Right atrium auricular region (tissue), 2 donors: Measurements from ENCODE around the gene TBC1D2. TPM values are rescaled to one million over a fixed set of nuclear protein-coding genes. Genes with fewer than 3 reads are reported as not detected.

Experiments
- DNase-seq: peaks from one replicate; pipeline ENCODE4 v3.0.0-alpha.2; 2019; ENCODE audit warnings: low spot score
- H3K27ac ChIP-seq, 2 donors: fragments of 200-600 bp; sonication (generic); 1 replicate in 1 of 2; 2 replicates in 1 of 2; pipeline ENCODE4 v1.5.1; 2016 to 2019
- H3K27me3 ChIP-seq, 2 donors: fragments of 200-600 bp; sonication (generic); one replicate each; pipeline versions ENCODE4 v1.5.1 to v1.6.0; 2017 to 2019
- H3K36me3 ChIP-seq: fragments of 200-600 bp; sonication (generic); one replicate; pipeline ENCODE4 v1.5.1; 2016
- H3K4me1 ChIP-seq, 2 donors: fragments of 200-600 bp; sonication (generic); one replicate each; pipeline versions ENCODE4 v1.5.1 to v1.6.0; 2017 to 2019
- H3K4me3 ChIP-seq, 2 donors: fragments of 200-600 bp; sonication (generic); 1 replicate in 1 of 2; 2 replicates in 1 of 2; pipeline ENCODE4 v1.5.1; 2017 to 2019; ENCODE audit warnings: mild to moderate bottlenecking in 1 of 2, moderate library complexity in 1 of 2
- H3K9me3 ChIP-seq, 2 donors: fragments of 200-600 bp; sonication (generic); one replicate each; pipeline ENCODE4 v1.5.1; 2019
- total RNA-seq, 2 donors: library from RNA; depleted of rRNA; stranded (reverse); fragments of >200 nt; gene quantifications; one replicate each; pipeline ENCODE4 v1.1.0, GENCODE V29; 2016
- TF ChIP-seq, protein P1 (sequence below), 2 donors: fragments of 200-600 bp; sonication (generic); IDR thresholded peaks; one replicate each; pipeline ENCODE4 v1.5.1; 2019; ENCODE audit warnings: antibody characterized with exemption in 2 of 2

TBC1D2 gene
- total RNA-seq, 2 donors from 2014 or later, result 2.6 to 4.6 TPM

DNA sequence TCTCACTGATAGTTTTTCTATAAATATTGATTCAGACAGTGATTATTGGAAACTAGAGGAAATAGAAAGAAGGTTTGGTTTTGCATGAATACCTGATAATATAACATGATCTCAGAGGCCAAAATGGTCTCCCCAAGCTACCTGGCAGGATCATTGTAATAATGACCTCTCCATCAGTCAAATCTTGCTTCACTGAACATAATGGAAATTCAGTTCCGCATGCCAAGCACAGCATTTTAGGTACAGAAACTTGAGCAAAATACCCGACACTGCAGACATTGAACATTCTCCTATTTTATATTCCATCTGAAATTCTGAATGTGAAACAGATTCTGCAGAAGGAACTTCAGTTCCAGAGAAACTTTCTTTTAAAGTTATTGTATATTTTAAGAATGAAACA is 9.1 kb upstream of the TBC1D2 start:
- no peak overlapping the region for H3K4me3 ChIP-seq
- H3K36me3 ChIP-seq, result no peaks in the 10 kb centered on the region
- H3K27ac ChIP-seq, result no peak overlapping the region
- H3K9me3 ChIP-seq, result no peaks in the 10 kb centered on the region
- DNase-seq, result no peak
- no peaks in the 10 kb centered on the region for H3K27me3 ChIP-seq
- no peaks in the 10 kb centered on the region for H3K4me1 ChIP-seq
- TF ChIP-seq, protein P1, sequence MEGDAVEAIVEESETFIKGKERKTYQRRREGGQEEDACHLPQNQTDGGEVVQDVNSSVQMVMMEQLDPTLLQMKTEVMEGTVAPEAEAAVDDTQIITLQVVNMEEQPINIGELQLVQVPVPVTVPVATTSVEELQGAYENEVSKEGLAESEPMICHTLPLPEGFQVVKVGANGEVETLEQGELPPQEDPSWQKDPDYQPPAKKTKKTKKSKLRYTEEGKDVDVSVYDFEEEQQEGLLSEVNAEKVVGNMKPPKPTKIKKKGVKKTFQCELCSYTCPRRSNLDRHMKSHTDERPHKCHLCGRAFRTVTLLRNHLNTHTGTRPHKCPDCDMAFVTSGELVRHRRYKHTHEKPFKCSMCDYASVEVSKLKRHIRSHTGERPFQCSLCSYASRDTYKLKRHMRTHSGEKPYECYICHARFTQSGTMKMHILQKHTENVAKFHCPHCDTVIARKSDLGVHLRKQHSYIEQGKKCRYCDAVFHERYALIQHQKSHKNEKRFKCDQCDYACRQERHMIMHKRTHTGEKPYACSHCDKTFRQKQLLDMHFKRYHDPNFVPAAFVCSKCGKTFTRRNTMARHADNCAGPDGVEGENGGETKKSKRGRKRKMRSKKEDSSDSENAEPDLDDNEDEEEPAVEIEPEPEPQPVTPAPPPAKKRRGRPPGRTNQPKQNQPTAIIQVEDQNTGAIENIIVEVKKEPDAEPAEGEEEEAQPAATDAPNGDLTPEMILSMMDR (IDR thresholded peaks at IDR 0.05), result no peak

DNA sequence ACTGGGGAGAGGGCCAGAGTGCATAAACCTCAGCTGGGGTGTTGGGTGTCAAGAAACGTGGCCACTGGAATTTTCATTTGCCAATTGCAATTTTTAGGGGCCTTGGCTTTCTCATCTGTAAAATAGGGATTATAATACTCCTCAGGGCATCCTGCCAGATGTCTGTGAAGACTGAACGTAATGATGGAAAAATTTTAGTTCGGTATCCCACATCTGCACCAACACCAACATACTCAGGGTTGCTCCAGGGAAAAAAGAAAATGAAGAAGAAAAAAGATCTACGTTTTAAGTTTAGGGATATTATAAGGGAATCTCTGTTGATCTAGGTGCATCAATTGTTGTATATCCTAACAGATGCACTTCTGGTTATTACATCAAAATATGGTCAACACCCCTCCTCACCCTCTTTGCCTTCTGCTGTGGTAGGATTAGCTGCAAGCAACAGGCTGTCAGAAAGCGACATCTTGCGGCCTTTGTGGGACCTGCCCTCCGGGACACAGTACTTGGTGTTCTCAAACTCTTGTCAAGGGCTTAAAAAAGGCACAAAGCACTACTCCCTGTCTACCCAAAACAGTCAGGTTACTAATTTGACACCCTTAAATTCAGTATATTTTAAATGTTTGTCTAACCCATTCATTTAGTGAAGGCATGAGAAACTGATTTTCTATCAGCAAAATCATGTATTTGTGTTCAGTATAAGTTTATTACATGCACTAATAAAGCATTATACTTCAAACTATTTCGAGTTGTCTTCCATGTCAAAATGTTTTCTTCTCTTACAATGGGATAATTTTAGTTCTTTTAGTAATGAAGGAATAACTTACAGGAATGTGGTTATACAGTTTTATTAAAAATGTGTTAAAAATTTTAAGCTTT is 8.3 kb upstream of the TBC1D2 start:
- Histone ChIP-seq H3K9me3 (no peaks in the 10 kb centered on the region), H3K4me1 (no peaks in the 10 kb centered on the region), H3K4me3 (no peak overlapping the region), H3K36me3 (no peaks in the 10 kb centered on the region), H3K27me3 (no peaks in the 10 kb centered on the region), H3K27ac (no peak overlapping the region)
- TF ChIP-seq, protein P1 (IDR thresholded peaks at IDR 0.05), result peak; percentile 74 to 91
- DNase-seq, result peak; percentile 82

DNA sequence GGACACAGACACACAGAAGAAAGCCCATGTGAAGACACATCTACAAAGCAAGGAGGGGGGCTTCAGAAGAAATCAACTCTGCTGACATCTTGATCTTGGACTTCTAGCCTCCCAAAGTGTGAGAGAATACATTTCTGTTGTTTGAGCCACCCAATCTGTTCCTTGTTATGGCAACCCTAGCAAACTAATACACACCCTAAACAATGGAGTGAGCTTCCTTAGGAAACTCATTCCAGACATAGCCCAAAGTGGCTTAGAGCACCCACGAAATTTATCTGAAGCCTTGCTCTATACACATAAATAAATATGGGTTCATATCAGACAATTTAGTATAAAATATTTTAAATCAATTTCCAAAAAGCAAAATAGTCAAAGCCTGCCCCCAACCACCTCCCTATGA is 7.6 kb upstream of the TBC1D2 start:
- H3K27me3 ChIP-seq, result no peaks in the 10 kb centered on the region
- TF ChIP-seq, protein P1 (IDR thresholded peaks at IDR 0.05), result no peak
- no peak overlapping the region for H3K27ac ChIP-seq
- no peaks in the 10 kb centered on the region for H3K4me1 ChIP-seq
- no peaks in the 10 kb centered on the region for H3K9me3 ChIP-seq
- H3K36me3 ChIP-seq, result no peaks in the 10 kb centered on the region
- DNase-seq, result no peak
- no peak overlapping the region for H3K4me3 ChIP-seq

DNA sequence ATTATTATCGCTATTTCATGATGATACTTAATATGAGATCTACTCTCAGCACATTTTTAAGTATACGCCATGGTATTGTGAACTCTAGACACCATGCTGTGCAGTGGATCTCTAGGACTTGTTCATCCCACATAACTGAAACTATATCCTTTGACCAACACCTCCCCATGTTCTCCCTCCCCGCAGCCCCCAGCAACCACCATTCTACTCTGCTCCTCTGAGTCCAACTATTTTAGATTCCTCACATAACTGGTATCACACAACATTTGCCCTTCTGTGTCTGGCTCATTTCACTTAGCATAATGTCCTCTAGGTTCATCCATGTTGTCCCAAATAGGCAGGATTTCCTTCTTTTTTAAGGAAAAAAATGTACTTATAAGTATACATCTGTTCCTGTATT is 6.6 kb upstream of the TBC1D2 start:
- Histone ChIP-seq H3K36me3 (no peaks in the 10 kb centered on the region), H3K4me1 (peaks cover 0 to 2% of the 10 kb centered on the region in 2 donors), H3K4me3 (no peak overlapping the region), H3K9me3 (no peaks in the 10 kb centered on the region), H3K27me3 (no peaks in the 10 kb centered on the region), H3K27ac (no peak overlapping the region)
- DNase-seq, result no peak
- TF ChIP-seq, protein P1 (IDR thresholded peaks at IDR 0.05), result no peak

DNA sequence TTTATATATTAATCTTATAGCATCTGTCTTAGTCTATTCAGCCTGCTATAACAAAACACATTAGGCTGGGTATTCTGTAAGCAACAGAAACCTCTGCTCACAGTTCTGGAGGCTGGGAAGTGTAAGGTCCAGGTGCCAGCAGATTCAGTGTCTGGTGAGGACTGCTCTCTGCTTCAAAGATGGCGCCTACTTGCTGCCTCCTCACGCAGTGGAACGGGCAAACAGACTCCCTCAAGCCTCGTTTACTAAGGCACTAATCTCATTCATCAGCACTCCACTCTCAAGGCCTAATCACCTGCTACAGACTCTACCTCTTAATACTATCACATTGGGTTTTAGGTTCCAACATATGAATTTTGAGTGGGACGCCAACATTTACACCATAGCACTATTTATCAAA is 5.2 kb upstream of the TBC1D2 start:
- no peak for DNase-seq
- TF ChIP-seq, protein P1 (IDR thresholded peaks at IDR 0.05), result no peak
- Histone ChIP-seq H3K9me3 (no peaks in the 10 kb centered on the region), H3K4me3 (no peak overlapping the region), H3K27ac (no peak overlapping the region), H3K27me3 (no peaks in the 10 kb centered on the region), H3K36me3 (no peaks in the 10 kb centered on the region), H3K4me1 (peaks cover 0 to 8% of the 10 kb centered on the region in 2 donors)
